Ishikawa (cell line): Measurements from ENCODE around the gene SMIM23.

Experiments
- CEBPB ChIP-seq: IDR thresholded peaks from 2 replicates; pipeline ENCODE4 v1.6.1; 2012
- EP300 ChIP-seq: IDR thresholded peaks from 2 replicates; pipeline ENCODE4 v1.6.1; 2012; ENCODE audit warnings: borderline replicate concordance
- NFIC ChIP-seq: IDR thresholded peaks from 2 replicates; pipeline ENCODE4 v1.6.1; 2012
- YY1 ChIP-seq: IDR thresholded peaks from 2 replicates; pipeline ENCODE4 v1.6.1; 2012; ENCODE audit warnings: low read depth
- TF ChIP-seq, protein P1 (sequence below): IDR thresholded peaks from 2 replicates; pipeline ENCODE4 v1.6.1; 2012
- TF ChIP-seq, protein P2 (sequence below): IDR thresholded peaks from 2 replicates; pipeline ENCODE4 v1.6.1; 2012

DNA sequence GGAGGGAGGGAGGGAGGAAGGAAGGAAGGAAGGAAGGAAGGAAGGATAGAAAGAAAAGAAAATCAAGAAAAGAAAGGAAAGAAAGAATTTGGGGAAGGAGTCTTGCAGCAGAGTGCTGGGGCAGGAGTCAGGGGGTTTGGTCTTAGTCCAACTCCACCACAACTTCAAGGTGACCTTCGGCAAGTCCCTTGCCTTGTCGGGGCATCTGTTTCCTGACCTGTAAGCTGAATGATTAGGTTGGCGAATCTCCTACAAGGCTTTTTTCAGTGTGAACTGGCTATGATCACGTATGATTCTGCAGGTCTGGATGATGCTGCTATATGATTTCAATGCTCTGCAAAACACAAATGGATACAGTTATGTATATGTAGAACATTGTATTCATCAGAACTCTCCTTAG, 20.1 kb downstream of the SMIM23 start:
- TF ChIP-seq EP300 (no peak), NFIC (no peak), CEBPB (no peak), YY1 (no peak)
- TF ChIP-seq, protein P1, sequence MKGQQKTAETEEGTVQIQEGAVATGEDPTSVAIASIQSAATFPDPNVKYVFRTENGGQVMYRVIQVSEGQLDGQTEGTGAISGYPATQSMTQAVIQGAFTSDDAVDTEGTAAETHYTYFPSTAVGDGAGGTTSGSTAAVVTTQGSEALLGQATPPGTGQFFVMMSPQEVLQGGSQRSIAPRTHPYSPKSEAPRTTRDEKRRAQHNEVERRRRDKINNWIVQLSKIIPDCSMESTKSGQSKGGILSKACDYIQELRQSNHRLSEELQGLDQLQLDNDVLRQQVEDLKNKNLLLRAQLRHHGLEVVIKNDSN: no peak
- TF ChIP-seq, protein P2, sequence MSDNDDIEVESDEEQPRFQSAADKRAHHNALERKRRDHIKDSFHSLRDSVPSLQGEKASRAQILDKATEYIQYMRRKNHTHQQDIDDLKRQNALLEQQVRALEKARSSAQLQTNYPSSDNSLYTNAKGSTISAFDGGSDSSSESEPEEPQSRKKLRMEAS: no peak
